PC-9 (cell line): ENCODE results near the gene OR13C9.

ENCODE experiments used
- CTCF ChIP-seq: fragments of 200-600 bp; sonication (generic); conservative IDR thresholded peaks from 2 replicates; pipeline ENCODE4 v1.6.1; 2017; ENCODE audit warnings: mixed run types, antibody characterized with exemption, mild to moderate bottlenecking, moderate library complexity
- EZH2 ChIP-seq: fragments of 200-600 bp; sonication (generic); IDR thresholded peaks from 2 replicates; pipeline ENCODE4 v1.8.0; 2017; ENCODE audit warnings: antibody characterized with exemption, low read depth

- TF ChIP-seq CTCF = no peak
- TF ChIP-seq EZH2 = no peak
Observed at GRCh38 chr9:104606152-104606551, 11.9 kb downstream of the OR13C9 start.
